Esophagus (tissue), 2 donors: ENCODE data around the gene KDM3A. TPM values are rescaled to one million over a fixed set of nuclear protein-coding genes. Genes with fewer than 3 reads are reported as not detected.
"Not testable (repeated sequence)": the region's sequence is repeated elsewhere in the genome, so short reads cannot be mapped to it uniquely, and the experiment has no call there.

Source experiments
- H3K27ac ChIP-seq, 2 donors: one replicate each; pipeline ENCODE4 v1.5.1; 2013; ENCODE audit warnings: low read depth in 2 of 2, mild to moderate bottlenecking in 2 of 2, inconsistent platforms in 1 of 2, low read length in 1 of 2, moderate library complexity in 1 of 2
- H3K27me3 ChIP-seq, 2 donors: one replicate each; pipeline ENCODE4 v1.6.1; 2013; ENCODE audit warnings: low read length in 2 of 2, control low read depth in 1 of 2, mild to moderate bottlenecking in 1 of 2; ENCODE audit not compliant: insufficient read depth in 2 of 2, control insufficient read depth in 1 of 2
- H3K36me3 ChIP-seq, 2 donors: one replicate each; pipeline ENCODE4 v1.6.1; 2013; ENCODE audit warnings: low read length in 1 of 2; ENCODE audit not compliant: control insufficient read depth in 2 of 2, insufficient read depth in 2 of 2
- H3K4me1 ChIP-seq, 2 donors: one replicate each; pipeline ENCODE4 v1.6.1; 2013; ENCODE audit warnings: low read length in 1 of 2; ENCODE audit not compliant: control insufficient read depth in 2 of 2, insufficient read depth in 2 of 2
- H3K4me3 ChIP-seq, 2 donors: one replicate each; pipeline ENCODE4 v1.5.1; 2013; ENCODE audit warnings: low read length in 2 of 2, mild to moderate bottlenecking in 2 of 2, low read depth in 1 of 2, moderate library complexity in 1 of 2
- H3K9me3 ChIP-seq, 2 donors: one replicate each; pipeline ENCODE4 v1.6.1; 2013; ENCODE audit warnings: mild to moderate bottlenecking in 2 of 2, low read depth in 1 of 2, low read length in 1 of 2, moderate library complexity in 1 of 2; ENCODE audit not compliant: control insufficient read depth in 2 of 2, insufficient read depth in 1 of 2
- WGBS, 2 donors: extraction: QIAGEN DNeasy Blood & Tissue Kit; methylation state at CpG; one replicate each; pipeline ENCODE4 v1.1.7; 2013; 5-methylcytosine and 5-hydroxymethylcytosine counted together
- polyA plus RNA-seq, 2 donors: library from polyadenylated mRNA; stranded (reverse); fragments of 200-250 nt; gene quantifications; one replicate each; pipeline ENCODE4 v1.2.3, GENCODE V29; 2013
- donor health status: healthy with polysubstance abuse.
- donor health status: Bipolar disorder and iron deficiency.

Gene KDM3A
- polyA plus RNA-seq, 2 donors, result 20.4 to 32.3 TPM

GRCh38 chr2:86485802-86486201 lies 44.6 kb downstream of the KDM3A start:
- Histone ChIP-seq H3K36me3 (peaks cover 22 to 33% of the 10 kb centered on the region in 2 donors), H3K27me3 (no peaks in the 10 kb centered on the region), H3K9me3 (no peaks in the 10 kb centered on the region), H3K27ac (no peak overlapping the region), H3K4me1 (peaks cover 2 to 5% of the 10 kb centered on the region in 2 donors), H3K4me3 (no peak overlapping the region)
- WGBS, 2 donors, result 88 to 89% methylated on average over 3 of the region's 3 CpGs

DNA sequence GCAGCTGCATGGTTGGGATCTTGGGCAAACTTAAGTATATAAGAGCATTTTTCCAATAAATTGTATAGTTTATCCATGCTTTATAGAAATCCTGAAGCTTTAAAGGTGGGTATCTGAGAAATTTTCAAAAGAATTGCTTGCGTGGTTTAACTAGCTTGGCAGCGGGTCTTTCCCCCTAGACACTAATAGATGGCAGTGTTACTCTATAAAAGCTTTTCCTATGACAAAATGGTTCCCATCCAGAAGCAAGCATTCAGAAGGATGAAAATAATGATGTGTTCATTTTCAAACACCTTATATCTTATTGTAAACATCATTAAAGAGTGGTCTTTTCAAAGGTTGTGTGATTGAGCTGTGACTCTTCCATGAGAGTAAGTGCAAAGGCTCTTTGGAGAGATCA lies 45.9 kb downstream of the KDM3A start:
- peaks cover 22 to 37% of the 10 kb centered on the region in 2 donors for H3K36me3 ChIP-seq
- H3K4me1 ChIP-seq, result peaks cover 2 to 5% of the 10 kb centered on the region in 2 donors
- no peak overlapping the region for H3K27ac ChIP-seq
- H3K27me3 ChIP-seq, result no peaks in the 10 kb centered on the region
- H3K9me3 ChIP-seq, result no peaks in the 10 kb centered on the region
- 95 to 97% methylated on average over 2 of the region's 2 CpGs for WGBS, 2 donors
- H3K4me3 ChIP-seq, result no peak overlapping the region

DNA sequence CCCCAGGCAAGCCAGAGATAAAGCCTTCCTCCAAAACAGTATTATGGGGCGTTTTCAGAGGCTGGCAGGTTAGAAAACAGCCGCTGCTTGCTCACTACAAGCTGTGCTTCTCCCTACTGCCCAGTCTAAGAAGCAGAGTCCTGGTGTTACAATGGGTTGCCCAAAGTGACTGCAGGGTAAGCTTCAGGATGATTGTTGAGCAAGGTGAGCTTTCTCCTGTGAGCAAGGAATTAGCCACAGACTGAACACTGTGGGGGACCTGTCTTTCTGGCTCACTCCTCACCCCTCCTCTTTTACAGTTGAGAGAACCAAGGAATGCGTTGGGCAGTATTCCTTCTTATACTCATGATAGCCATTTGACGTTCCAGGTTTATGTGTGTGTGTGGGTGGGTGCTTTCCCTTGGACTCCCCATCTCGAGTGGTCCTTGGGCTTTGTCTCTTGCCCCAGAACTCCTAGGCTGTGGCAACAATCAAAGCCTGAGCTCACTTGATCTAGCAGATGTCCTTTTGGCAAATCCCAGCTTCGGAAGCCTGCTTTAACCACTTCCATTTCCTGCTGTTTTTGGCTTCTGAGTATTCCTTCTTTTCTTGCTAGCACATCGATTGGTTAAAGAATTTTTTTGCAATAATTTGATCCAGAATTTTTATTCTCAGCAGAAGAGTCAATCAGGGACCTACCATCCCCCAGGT lies 47.5 kb downstream of the KDM3A start:
- peaks cover 19 to 25% of the 10 kb centered on the region in 2 donors for H3K36me3 ChIP-seq

DNA sequence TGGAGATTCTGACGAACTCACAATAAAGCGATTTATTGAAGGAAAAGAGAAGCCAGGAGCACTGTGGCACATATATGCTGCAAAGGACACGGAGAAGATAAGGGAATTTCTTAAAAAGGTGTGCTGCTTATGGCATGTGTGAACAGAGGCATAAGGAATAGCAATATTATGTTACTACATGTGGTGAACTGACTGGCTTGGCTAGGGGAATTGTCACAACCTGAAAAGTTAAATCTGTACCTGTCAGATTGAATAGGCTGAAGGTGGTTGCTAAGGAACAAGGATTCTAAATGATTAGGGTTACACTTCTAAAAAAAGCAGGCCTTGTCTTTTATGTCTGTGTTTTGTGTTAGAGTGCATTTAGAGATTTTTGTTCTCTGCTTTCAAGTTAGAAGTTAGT lies 48.4 kb downstream of the KDM3A start:
- peak overlapping the region in 1 of 2 donors; percentile 47 for H3K27ac ChIP-seq
- H3K9me3 ChIP-seq, result no peaks in the 10 kb centered on the region
- H3K4me1 ChIP-seq, result peaks cover 2 to 5% of the 10 kb centered on the region in 2 donors
- H3K27me3 ChIP-seq, result no peaks in the 10 kb centered on the region
- H3K36me3 ChIP-seq, result peaks cover 10 to 18% of the 10 kb centered on the region in 2 donors
- no peak overlapping the region for H3K4me3 ChIP-seq
- WGBS, 2 donors, result 63 to 74% methylated on average over 3 of the region's 3 CpGs

More for the DNA sequence above, 47.5 kb downstream of the KDM3A start:
- Histone ChIP-seq H3K27me3 (no peaks in the 10 kb centered on the region), H3K9me3 (no peaks in the 10 kb centered on the region), H3K27ac (peak overlapping the region; percentile 1 to 24), H3K4me3 (no peak overlapping the region), H3K4me1 (peaks cover 2 to 5% of the 10 kb centered on the region in 2 donors)
- WGBS, 2 donors, result 74 to 78% methylated on average over 7 of the region's 7 CpGs

DNA sequence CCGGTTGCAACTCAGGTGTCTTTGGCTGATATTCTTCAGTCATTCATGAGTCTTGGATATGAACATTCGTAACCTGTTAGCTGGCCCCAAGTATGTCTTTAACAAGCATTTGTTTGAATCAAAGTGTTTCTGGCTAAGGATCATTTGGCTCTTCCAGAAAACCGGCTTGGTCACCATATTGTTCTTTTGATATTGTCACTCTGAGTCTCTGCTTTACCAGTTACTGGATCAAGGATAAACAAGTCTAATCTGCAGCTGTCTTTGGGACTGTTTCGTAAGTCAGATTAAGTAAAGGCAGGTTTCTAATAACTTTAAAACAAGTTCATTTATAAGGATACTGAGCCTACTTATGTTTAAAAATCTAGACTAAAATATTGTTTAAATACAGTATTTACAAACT lies 49.1 kb downstream of the KDM3A start:
- H3K9me3 ChIP-seq, result no peaks in the 10 kb centered on the region
- peaks cover 2 to 5% of the 10 kb centered on the region in 2 donors for H3K4me1 ChIP-seq
- no peaks in the 10 kb centered on the region for H3K27me3 ChIP-seq
- peak overlapping the region; percentile 17 to 49 for H3K27ac ChIP-seq
- 56 to 67% methylated on average over 4 of the region's 4 CpGs for WGBS, 2 donors
- peaks cover 10 to 18% of the 10 kb centered on the region in 2 donors for H3K36me3 ChIP-seq
- no peak overlapping the region for H3K4me3 ChIP-seq

DNA sequence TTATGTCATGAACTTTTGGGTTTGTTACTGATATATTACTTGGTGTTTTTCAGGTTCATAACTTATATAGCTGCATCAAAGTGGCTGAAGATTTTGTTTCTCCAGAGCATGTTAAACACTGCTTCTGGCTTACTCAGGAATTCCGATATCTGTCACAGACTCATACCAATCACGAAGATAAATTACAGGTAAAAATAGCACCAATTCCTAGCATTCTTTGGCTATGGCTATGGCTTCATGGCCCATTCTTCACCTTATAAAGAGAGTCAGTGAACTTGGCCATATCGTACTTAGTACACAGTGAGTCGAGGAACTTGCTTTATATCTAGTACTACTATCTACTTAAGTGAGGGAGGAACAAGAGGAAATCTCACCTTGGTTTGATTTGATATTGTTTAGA lies 49.9 kb downstream of the KDM3A start:
- Histone ChIP-seq H3K27me3 (no peaks in the 10 kb centered on the region), H3K27ac (no peak overlapping the region), H3K36me3 (peaks cover 10 to 18% of the 10 kb centered on the region in 2 donors), H3K9me3 (no peaks in the 10 kb centered on the region), H3K4me3 (no peak overlapping the region), H3K4me1 (peaks cover 2 to 5% of the 10 kb centered on the region in 2 donors)
- 57 to 69% methylated on average over 4 of the region's 4 CpGs for WGBS, 2 donors

GRCh38 chr2:86492048-86492453 lies 50.9 kb downstream of the KDM3A start:
- H3K4me3 ChIP-seq, result no peak overlapping the region
- 71 to 78% methylated on average over 1 of the region's 1 CpG for WGBS, 2 donors
- no peak overlapping the region for H3K27ac ChIP-seq
- H3K36me3 ChIP-seq, result peaks cover 7 to 14% of the 10 kb centered on the region in 2 donors
- H3K4me1 ChIP-seq, result peaks cover 2 to 5% of the 10 kb centered on the region in 2 donors
- H3K9me3 ChIP-seq, result no peaks in the 10 kb centered on the region
- H3K27me3 ChIP-seq, result no peaks in the 10 kb centered on the region

DNA sequence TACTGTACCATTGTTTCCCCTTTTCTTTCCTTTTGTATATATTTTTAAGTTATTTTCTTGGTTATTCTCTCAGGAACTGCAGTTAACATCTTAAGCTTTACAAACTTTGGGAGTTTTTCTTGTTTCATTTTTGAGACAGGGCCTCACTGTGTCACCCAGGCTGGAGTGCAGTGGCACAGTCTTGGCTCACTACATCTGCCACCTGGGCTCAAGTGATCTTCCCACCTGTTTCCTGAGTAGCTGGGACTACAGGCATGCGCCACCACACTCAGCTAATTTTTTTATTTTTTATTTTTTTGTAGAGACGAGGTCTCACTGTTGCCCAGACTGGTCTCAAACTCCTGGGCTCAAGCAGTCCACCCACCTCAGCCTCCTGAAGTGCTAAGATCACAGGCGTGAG lies 55.2 kb downstream of the KDM3A start:
- WGBS, 2 donors, result 87 to 89% methylated on average over 3 of the region's 3 CpGs

DNA sequence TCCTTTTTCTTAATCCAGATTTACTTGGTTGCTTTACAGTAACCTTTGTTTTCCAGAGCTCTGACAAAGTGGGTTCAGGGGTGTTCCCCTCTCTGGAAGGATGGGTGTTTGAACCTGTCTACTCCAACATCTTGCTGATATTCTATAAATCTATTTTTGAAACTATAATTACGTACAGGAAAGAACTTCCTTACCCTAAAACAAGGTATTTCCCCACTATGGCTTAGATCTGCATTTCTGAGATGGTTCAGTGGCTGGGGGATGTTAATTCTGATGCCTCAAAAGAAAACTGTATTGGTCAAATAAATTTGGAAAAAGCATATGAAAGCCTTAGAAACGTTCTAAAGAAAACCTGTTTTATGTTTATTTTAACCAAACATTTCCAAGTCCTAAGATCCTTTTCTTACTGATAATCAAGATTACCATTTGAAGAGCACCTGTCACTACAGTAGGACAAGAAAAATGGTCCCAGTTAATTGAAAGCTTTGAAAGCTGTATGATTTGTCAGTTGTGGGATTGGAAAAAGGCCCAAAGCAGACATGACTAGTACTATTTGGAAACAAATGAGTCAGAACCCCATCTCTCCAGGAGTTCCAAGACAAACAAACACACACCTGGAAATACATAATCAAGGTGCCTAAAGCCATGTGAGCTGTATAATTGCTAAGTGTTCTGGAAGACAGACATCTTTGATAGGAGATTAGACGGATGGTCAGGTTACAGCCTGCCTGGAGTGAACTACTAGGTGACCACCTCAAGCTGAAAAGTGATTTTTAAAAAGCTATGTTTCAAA lies 57.5 kb downstream of the KDM3A start:
- Histone ChIP-seq H3K9me3 (peaks cover 0 to 7% of the 10 kb centered on the region in 2 donors), H3K4me3 (no peak overlapping the region), H3K4me1 (no peaks in the 10 kb centered on the region), H3K27me3 (no peaks in the 10 kb centered on the region), H3K27ac (no peak overlapping the region), H3K36me3 (peaks cover 9 to 11% of the 10 kb centered on the region in 2 donors)
- whole genome bisulfite sequencing, 2 donors, result 56 to 60% methylated on average over 3 of the region's 3 CpGs

More for the DNA sequence above, 55.2 kb downstream of the KDM3A start:
- not testable (repeated sequence) for H3K4me3 ChIP-seq, H3K27ac ChIP-seq, H3K4me1 ChIP-seq, H3K9me3 ChIP-seq, H3K27me3 ChIP-seq
- peaks cover 10 to 11% of the 10 kb centered on the region in 2 donors for H3K36me3 ChIP-seq
